Measurements from ENCODE around the gene SNAI3. TPM values are rescaled to one million over a fixed set of nuclear protein-coding genes. Genes with fewer than 3 reads are reported as not detected.

The SNAI3 gene
- total and polyA plus RNA-seq, 2 donors (not counting 1 experiment from before 2014, with no cell fraction given), result 6.5 to 8.8 TPM

DNA sequence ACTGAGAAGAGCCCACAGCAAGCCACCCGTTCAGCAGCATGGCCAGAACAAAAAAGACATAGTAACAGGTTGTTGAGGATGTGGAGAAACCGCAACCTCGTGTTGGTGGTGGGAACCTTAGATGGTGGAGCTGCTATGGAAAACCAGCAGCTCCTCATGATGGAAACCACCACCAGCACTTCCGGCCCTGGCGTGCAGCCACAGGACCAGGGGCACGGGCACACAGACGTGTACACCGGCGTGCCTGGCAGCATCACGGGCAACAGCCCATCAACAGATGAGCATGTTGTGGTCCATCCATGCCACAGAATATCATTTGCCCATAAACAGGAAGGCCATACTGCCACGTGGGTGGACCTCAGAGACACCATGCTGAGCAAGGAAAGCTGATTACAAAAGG is 31.9 kb upstream of the SNAI3 start:
- peaks cover 23% of the 10 kb centered on the region for H4K20me1 ChIP-seq (ENCODE audit: control insufficient read depth, insufficient read depth, low read length, poor library complexity, severe bottlenecking)
- intact Hi-C loops (cut with micrococcal nuclease), result no loop called here
- H3K36me3 ChIP-seq (replicated peaks in 1 of 2; ENCODE audit: control extremely low read depth in 1 of 2, control insufficient read depth in 1 of 2, extremely low read depth in 1 of 2, insufficient read depth in 2 of 2, low read length in 1 of 2), result peaks cover 0 to 94% of the 10 kb centered on the region in 2 experiments

DNA sequence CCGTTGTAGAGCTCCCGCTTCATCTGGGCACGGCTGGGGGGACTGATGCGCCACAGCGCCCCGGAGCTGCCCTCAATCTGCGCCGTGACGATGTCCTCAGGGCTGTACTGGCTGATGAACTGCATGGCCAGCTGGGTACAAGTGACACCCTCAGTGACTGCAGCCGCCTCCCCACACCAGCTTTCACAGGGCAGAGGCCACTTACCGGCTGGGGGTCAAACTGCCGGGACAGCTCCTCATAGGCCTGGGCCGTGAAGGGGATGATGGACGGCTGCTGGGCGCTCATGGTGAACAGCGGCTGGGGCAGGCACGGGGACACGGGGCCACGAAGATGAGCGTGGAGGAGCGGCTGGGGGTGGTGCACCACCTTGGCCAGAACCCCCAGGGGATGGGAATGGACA is 30.3 kb upstream of the SNAI3 start:
- no peak overlapping the region for H3K4me2 ChIP-seq (replicated peaks; ENCODE audit: low read depth, low read length, poor library complexity, severe bottlenecking)
- H3K9ac ChIP-seq (ENCODE audit: low read length), result no peak overlapping the region
- no peaks in the 10 kb centered on the region for H3K9me3 ChIP-seq (ENCODE audit: control extremely low read depth in 1 of 3, control insufficient read depth in 2 of 3, insufficient read depth in 1 of 3, low read length in 2 of 3)
- TF ChIP-seq EZH2 (IDR thresholded peaks at IDR 0.05; ENCODE audit: borderline replicate concordance, insufficient read depth, low read depth, low read length, poor library complexity, severe bottlenecking), result no peak
- TF ChIP-seq, protein P1, sequence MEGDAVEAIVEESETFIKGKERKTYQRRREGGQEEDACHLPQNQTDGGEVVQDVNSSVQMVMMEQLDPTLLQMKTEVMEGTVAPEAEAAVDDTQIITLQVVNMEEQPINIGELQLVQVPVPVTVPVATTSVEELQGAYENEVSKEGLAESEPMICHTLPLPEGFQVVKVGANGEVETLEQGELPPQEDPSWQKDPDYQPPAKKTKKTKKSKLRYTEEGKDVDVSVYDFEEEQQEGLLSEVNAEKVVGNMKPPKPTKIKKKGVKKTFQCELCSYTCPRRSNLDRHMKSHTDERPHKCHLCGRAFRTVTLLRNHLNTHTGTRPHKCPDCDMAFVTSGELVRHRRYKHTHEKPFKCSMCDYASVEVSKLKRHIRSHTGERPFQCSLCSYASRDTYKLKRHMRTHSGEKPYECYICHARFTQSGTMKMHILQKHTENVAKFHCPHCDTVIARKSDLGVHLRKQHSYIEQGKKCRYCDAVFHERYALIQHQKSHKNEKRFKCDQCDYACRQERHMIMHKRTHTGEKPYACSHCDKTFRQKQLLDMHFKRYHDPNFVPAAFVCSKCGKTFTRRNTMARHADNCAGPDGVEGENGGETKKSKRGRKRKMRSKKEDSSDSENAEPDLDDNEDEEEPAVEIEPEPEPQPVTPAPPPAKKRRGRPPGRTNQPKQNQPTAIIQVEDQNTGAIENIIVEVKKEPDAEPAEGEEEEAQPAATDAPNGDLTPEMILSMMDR (IDR thresholded peaks at IDR 0.05), result no peak
- Mint-ChIP-seq H3K27ac (no peak overlapping the region), H3K9me3 (ENCODE audit: insufficient read depth) (no peaks in the 10 kb centered on the region), H3K4me1 (no peaks in the 10 kb centered on the region), H3K4me3 (no peak overlapping the region), H3K27me3 (no peaks in the 10 kb centered on the region)
- CTCF ChIA-PET, result interaction anchor here (0.8 to 1.5 kb wide), 2 partner anchors 9 to 21 kb away, joined by 3 to 5 read pairs; no protein-coding TSS in a partner anchor
- H2AFZ ChIP-seq (ENCODE audit: insufficient read depth, low read depth, low read length, poor library complexity, severe bottlenecking), result no peak overlapping the region
- H3K27ac ChIP-seq (ENCODE audit: low read length in 2 of 2), result no peak overlapping the region
- no peaks in the 10 kb centered on the region for H3K27me3 ChIP-seq (replicated peaks in 1 of 4; ENCODE audit: control extremely low read depth in 1 of 4, control insufficient read depth in 3 of 4, insufficient read depth in 4 of 4, low read length in 3 of 4)
- peaks cover 0 to 80% of the 10 kb centered on the region in 2 experiments for H3K36me3 ChIP-seq (replicated peaks in 1 of 2; ENCODE audit: control extremely low read depth in 1 of 2, control insufficient read depth in 1 of 2, extremely low read depth in 1 of 2, insufficient read depth in 2 of 2, low read length in 1 of 2)
- DNase-seq, result no peak
- H3K4me3 ChIP-seq (ENCODE audit: control extremely low read depth in 1 of 5, extremely low read depth in 1 of 5, insufficient read depth in 1 of 5, low read depth in 2 of 5, low read length in 4 of 5), result no peak overlapping the region
- POLR2A ChIA-PET, result no interaction called here
- H4K20me1 ChIP-seq (ENCODE audit: control insufficient read depth, insufficient read depth, low read length, poor library complexity, severe bottlenecking), result peaks cover 26% of the 10 kb centered on the region
- peaks cover 6% of the 10 kb centered on the region for H3K79me2 ChIP-seq (ENCODE audit: control insufficient read depth, insufficient read depth, low read length)
- intact Hi-C loops (cut with micrococcal nuclease), result no loop called here
- 96% methylated on average over 21 of the region's 21 CpGs for WGBS (ENCODE audit: insufficient coverage)
- ATAC-seq (ENCODE audit: low read depth), result no peak
- H3K4me1 ChIP-seq (ENCODE audit: control insufficient read depth in 2 of 2, insufficient read depth in 2 of 2, low read length in 2 of 2), result no peaks in the 10 kb centered on the region

More for the DNA sequence above, 31.9 kb upstream of the SNAI3 start:
- Histone ChIP-seq H3K27ac (ENCODE audit: low read length in 2 of 2) (no peak overlapping the region), H3K79me2 (ENCODE audit: control insufficient read depth, insufficient read depth, low read length) (peaks cover 6% of the 10 kb centered on the region), H3K9ac (ENCODE audit: low read length) (no peak overlapping the region), H2AFZ (ENCODE audit: insufficient read depth, low read depth, low read length, poor library complexity, severe bottlenecking) (no peak overlapping the region), H3K4me2 (replicated peaks; ENCODE audit: low read depth, low read length, poor library complexity, severe bottlenecking) (no peak overlapping the region), H3K9me3 (ENCODE audit: control extremely low read depth in 1 of 3, control insufficient read depth in 2 of 3, insufficient read depth in 1 of 3, low read length in 2 of 3) (no peaks in the 10 kb centered on the region), H3K27me3 (replicated peaks in 1 of 4; ENCODE audit: control extremely low read depth in 1 of 4, control insufficient read depth in 3 of 4, insufficient read depth in 4 of 4, low read length in 3 of 4) (no peaks in the 10 kb centered on the region), H3K4me3 (ENCODE audit: control extremely low read depth in 1 of 5, extremely low read depth in 1 of 5, insufficient read depth in 1 of 5, low read depth in 2 of 5, low read length in 4 of 5) (no peak overlapping the region), H3K4me1 (ENCODE audit: control insufficient read depth in 2 of 2, insufficient read depth in 2 of 2, low read length in 2 of 2) (no peaks in the 10 kb centered on the region)
- TF ChIP-seq EZH2 (IDR thresholded peaks at IDR 0.05; ENCODE audit: borderline replicate concordance, insufficient read depth, low read depth, low read length, poor library complexity, severe bottlenecking), result no peak
- TF ChIP-seq, protein P1 (IDR thresholded peaks at IDR 0.05), result no peak
- H3K27ac Mint-ChIP-seq, result no peak overlapping the region
- H3K9me3 Mint-ChIP-seq (ENCODE audit: insufficient read depth), result no peaks in the 10 kb centered on the region
- no peaks in the 10 kb centered on the region for H3K4me1 Mint-ChIP-seq
- WGBS (ENCODE audit: insufficient coverage), result 95% methylated on average over 9 of the region's 11 CpGs
- ChIA-PET CTCF (no interaction called here), POLR2A (no interaction called here)
- ATAC-seq (ENCODE audit: low read depth), result no peak
- DNase-seq, result no peak
- no peak overlapping the region for H3K4me3 Mint-ChIP-seq
- H3K27me3 Mint-ChIP-seq, result no peaks in the 10 kb centered on the region

All from B cell (primary cell).